Measurements from ENCODE around the gene SLC4A1AP. TPM values are rescaled to one million over a fixed set of nuclear protein-coding genes. Genes with fewer than 3 reads are reported as not detected.
"Not testable (repeated sequence)": the region's sequence is repeated elsewhere in the genome, so short reads cannot be mapped to it uniquely, and the experiment has no call there.

SLC4A1AP gene
- 44.5 and 51.0 TPM in 2 replicates for total RNA-seq (2014; rRNA removed; shearing (Covaris generic))

GRCh38 chr2:27663285-27664153 is at the start of gene SLC4A1AP, which contains the start of gene SUPT7L:
TSS of gene SLC4A1AP (plus strand) at chr2:27663889. CDS start at chr2:27663915, 26 bp downstream.
TSS of gene SUPT7L (minus strand) at chr2:27663614. CDS start at chr2:27662192, 1,422 bp downstream.
- DNase-seq (ENCODE audit: low spot score) = peak; percentile 83

- DNase-seq (ENCODE audit: low spot score) = no peak
Measured at GRCh38 chr2:27613985-27614384, 49.7 kb upstream of the SLC4A1AP start.

- no peak for DNase-seq (ENCODE audit: low spot score)
Measured at GRCh38 chr2:27615316-27615715, 48.4 kb upstream of the SLC4A1AP start.

GRCh38 chr2:27621524-27621923 is 42.2 kb upstream of the SLC4A1AP start:
- no peak for DNase-seq (ENCODE audit: low spot score)

- peak; percentile 94 for DNase-seq (ENCODE audit: low spot score)
Measured at GRCh38 chr2:27622921-27623384, 40.7 kb upstream of the SLC4A1AP start.

GRCh38 chr2:27624943-27625342 is 38.7 kb upstream of the SLC4A1AP start:
- no peak for DNase-seq (ENCODE audit: low spot score)

- DNase-seq (ENCODE audit: low spot score) = not testable (repeated sequence)
Measured at GRCh38 chr2:27626323-27626722, 37.4 kb upstream of the SLC4A1AP start.

- peak; percentile 61 for DNase-seq (ENCODE audit: low spot score)
Measured at GRCh38 chr2:27626921-27627320, 36.8 kb upstream of the SLC4A1AP start.

GRCh38 chr2:27627963-27628766 is 35.5 kb upstream of the SLC4A1AP start:
- DNase-seq (ENCODE audit: low spot score) = peak; percentile 93

- peak; percentile 97 for DNase-seq (ENCODE audit: low spot score)
Measured at GRCh38 chr2:27628767-27629709, 34.7 kb upstream of the SLC4A1AP start, which contains the start of the genes CCDC121 and GPN1. TSS of gene CCDC121 (minus strand) at chr2:27629012. CDS start at chr2:27627799, 1,213 bp downstream. TSS of gene GPN1 (plus strand) at chr2:27629050. CDS start at chr2:27629059, 9 bp downstream.

- DNase-seq (ENCODE audit: low spot score) = not testable (repeated sequence)
Measured at GRCh38 chr2:27630257-27630656, 33.4 kb upstream of the SLC4A1AP start.

GRCh38 chr2:27634291-27634690 is 29.4 kb upstream of the SLC4A1AP start:
- no peak for DNase-seq (ENCODE audit: low spot score)

- no peak for DNase-seq (ENCODE audit: low spot score)
Measured at GRCh38 chr2:27636766-27637165, 26.9 kb upstream of the SLC4A1AP start.

- DNase-seq (ENCODE audit: low spot score) = peak; percentile 76
Measured at GRCh38 chr2:27638037-27638637, 25.6 kb upstream of the SLC4A1AP start.

- peak; percentile 72 for DNase-seq (ENCODE audit: low spot score)
Measured at GRCh38 chr2:27638709-27639108, 25.0 kb upstream of the SLC4A1AP start.

GRCh38 chr2:27640722-27641245 is 22.9 kb upstream of the SLC4A1AP start:
- peak; percentile 50 for DNase-seq (ENCODE audit: low spot score)

GRCh38 chr2:27645197-27645596 is 18.5 kb upstream of the SLC4A1AP start:
- DNase-seq (ENCODE audit: low spot score) = no peak

- DNase-seq (ENCODE audit: low spot score) = no peak
Measured at GRCh38 chr2:27647289-27647688, 16.4 kb upstream of the SLC4A1AP start.

GRCh38 chr2:27647737-27648136 is 16.0 kb upstream of the SLC4A1AP start:
- DNase-seq (ENCODE audit: low spot score) = no peak

GRCh38 chr2:27651056-27651455 is 12.6 kb upstream of the SLC4A1AP start:
- no peak for DNase-seq (ENCODE audit: low spot score)
